ENCODE measurements around the gene RNF212. TPM values are rescaled to one million over a fixed set of nuclear protein-coding genes. Genes with fewer than 3 reads are reported as not detected.

Gene RNF212
- total and polyA plus RNA-seq, 2 donors (not counting 3 experiments of a cell fraction or from before 2014, with no cell fraction given): 2.3 to 2.8 TPM

DNA sequence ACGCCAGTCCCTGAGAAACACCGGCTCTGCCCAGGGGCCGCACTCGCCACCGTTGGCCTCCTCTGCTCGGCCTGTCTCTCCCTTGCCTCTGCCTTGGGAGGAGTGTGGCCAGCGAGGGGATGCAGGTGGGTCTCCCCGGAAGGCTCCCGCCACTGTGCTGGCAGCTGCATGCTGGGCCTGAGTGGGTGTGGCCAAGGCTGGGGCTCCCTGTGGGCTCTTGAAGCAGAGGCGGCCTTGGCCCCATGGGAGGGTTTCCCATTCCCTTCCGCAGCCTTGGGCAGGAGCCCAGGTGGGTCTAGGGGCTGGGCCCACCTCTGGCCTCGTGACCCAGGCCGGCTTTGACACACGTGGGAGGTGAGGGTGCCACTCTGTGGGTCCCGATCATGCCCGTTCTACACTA is 82.8 kb downstream of the RNF212 start:
- H4K20me1 ChIP-seq (replicated peaks; ENCODE audit: control insufficient read depth, extremely low read depth, insufficient read depth, low read length): no peaks in the 10 kb centered on the region
- no peak for FAIRE-seq
- no peaks in the 10 kb centered on the region for H3K9me1 ChIP-seq (replicated peaks; ENCODE audit: control insufficient read depth, extremely low read depth, insufficient read depth, low read length)
- TF ChIP-seq CTCF (IDR thresholded peaks at IDR 0.05; ENCODE audit: extremely low read depth in 1 of 2, insufficient read depth in 1 of 2, low read depth in 1 of 2, low read length in 2 of 2) (no peak), GATA2 (IDR thresholded peaks at IDR 0.05; ENCODE audit: insufficient read depth, insufficient read length, low read depth, low read length) (no peak), POLR2A (IDR thresholded peaks at IDR 0.05; ENCODE audit: low read depth, low read length) (no peak), EZH2 (IDR thresholded peaks at IDR 0.05; ENCODE audit: borderline replicate concordance, low read depth, low read length, severe bottlenecking) (no peak), JUN (IDR thresholded peaks at IDR 0.05; ENCODE audit: borderline replicate concordance, insufficient read depth, insufficient read length, low read depth) (no peak), FOS (IDR thresholded peaks at IDR 0.05; ENCODE audit: borderline replicate concordance, insufficient read depth, low read length) (no peak), POLR2AphosphoS5 (IDR thresholded peaks at IDR 0.05; ENCODE audit: insufficient read depth, low read depth, low read length) (no peak), MYC (IDR thresholded peaks at IDR 0.05; ENCODE audit: low read depth, low read length) (no peak)
- TF ChIP-seq, protein P1, sequence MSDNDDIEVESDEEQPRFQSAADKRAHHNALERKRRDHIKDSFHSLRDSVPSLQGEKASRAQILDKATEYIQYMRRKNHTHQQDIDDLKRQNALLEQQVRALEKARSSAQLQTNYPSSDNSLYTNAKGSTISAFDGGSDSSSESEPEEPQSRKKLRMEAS (IDR thresholded peaks at IDR 0.05; ENCODE audit: insufficient read depth, insufficient read length): no peak
- no peaks in the 10 kb centered on the region for H3K27me3 ChIP-seq (ENCODE audit: control insufficient read depth in 2 of 2, insufficient read depth in 2 of 2, low read length in 2 of 2)
- H3K36me3 ChIP-seq (ENCODE audit: control insufficient read depth in 2 of 2, extremely low read depth in 1 of 2, insufficient read depth in 2 of 2, low read length in 2 of 2): peaks cover 0 to 6% of the 10 kb centered on the region in 2 experiments
- intact Hi-C loops (cut with micrococcal nuclease): no loop called here
- no peak overlapping the region for H2AFZ ChIP-seq (ENCODE audit: low read depth, low read length)
- no peak overlapping the region for H3K27ac ChIP-seq (ENCODE audit: insufficient read depth, low read depth, low read length)
- H3K79me2 ChIP-seq (ENCODE audit: control insufficient read depth, insufficient read depth, low read length): no peaks in the 10 kb centered on the region
- ChIA-PET POLR2A (no interaction called here), CTCF (no interaction called here)
- no peaks in the 10 kb centered on the region for H3K9me3 ChIP-seq (replicated peaks; ENCODE audit: control insufficient read depth, insufficient read depth, low read length)
- no peak for DNase-seq (ENCODE audit: low read depth, low spot score)
- H3K9ac ChIP-seq (replicated peaks; ENCODE audit: extremely low read depth, insufficient read depth, low read length): no peak overlapping the region
- no peak overlapping the region for H3K4me3 ChIP-seq (replicated peaks in 1 of 3; ENCODE audit: insufficient read depth in 1 of 3, low read depth in 1 of 3, low read length in 3 of 3)
- no peak overlapping the region for H3K4me2 ChIP-seq (ENCODE audit: insufficient read depth, low read length)
- no peaks in the 10 kb centered on the region for H3K4me1 ChIP-seq (ENCODE audit: control insufficient read depth, extremely low read depth, insufficient read depth, low read length)
- dilution Hi-C loops (cut with MboI; ENCODE audit: extremely low pct_ligation_motif_present, low sequenced_read_pairs): no loop called here
- BruUV-seq (replicated peaks): no TSS peak
